HG03521 (cell line): ENCODE data around the gene CHI3L2.

Source experiments
- ATAC-seq: cut with Tn5 transposase; IDR thresholded peaks from one replicate; pipeline ENCODE4 v1.9.1; 2021; ENCODE audit warnings: mild to moderate bottlenecking, moderate library complexity; ENCODE audit not compliant: unreplicated experiment

The CHI3L2 gene

GRCh38 chr1:111247125-111247838 lies 19.8 kb downstream of the CHI3L2 start:
- ATAC-seq: no peak

- ATAC-seq: no peak
These were observed 22.4 kb downstream of the CHI3L2 start for GRCh38 chr1:111249960-111250359.

DNA sequence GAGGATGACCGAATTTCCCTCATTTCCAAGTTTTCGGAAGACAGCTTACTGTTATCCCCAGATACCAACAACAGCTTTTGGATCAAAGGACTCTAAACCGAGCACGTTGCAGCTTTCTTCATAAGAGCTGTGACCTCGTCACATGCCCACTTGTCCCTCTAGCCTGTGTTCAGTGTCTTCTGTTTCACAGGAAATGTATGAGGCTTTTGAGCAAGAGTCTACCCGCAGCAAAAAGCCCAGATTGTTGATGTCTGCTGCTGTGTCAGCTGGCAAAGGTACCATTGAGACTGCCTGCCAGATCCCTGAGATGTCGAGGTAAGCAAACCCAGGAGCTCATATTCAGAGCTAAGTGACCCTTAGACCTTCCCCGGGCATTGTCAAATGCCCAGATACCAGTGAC lies 24.1 kb downstream of the CHI3L2 start:
- ATAC-seq: no peak

GRCh38 chr1:111252786-111253185 lies 25.3 kb downstream of the CHI3L2 start:
- ATAC-seq: no peak

GRCh38 chr1:111253876-111254275 lies 26.4 kb downstream of the CHI3L2 start:
- ATAC-seq: no peak

DNA sequence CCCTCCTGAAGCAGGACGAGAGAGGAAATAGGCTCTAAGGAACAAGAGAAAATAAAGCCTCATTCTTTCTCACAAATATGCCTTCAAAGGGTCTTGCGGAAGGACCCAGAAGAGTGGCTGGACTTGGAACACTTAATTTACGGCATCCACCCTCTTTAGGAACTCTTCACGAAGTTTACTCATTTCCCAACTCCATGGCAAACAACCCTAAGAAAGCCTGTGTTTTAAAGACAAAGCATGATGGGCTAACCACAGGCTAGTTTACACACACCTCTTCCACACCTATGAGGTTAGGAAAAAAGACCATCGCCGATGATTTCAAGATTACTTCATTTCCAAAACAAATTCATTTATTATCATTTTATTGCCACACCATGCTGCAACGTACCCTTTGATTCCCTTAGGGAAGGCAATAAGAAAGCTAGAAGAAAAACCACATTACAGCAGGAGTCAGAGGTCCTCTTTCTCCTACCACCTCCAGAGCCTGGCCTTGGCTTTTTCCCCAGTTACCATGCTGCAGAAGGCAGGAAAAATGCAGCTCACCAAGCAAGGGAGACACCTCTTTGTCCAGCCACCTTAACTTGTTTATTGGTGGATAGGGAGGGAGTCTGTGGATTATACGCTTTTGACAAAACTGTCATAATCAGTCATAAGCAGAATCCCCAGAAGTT lies 29.6 kb downstream of the CHI3L2 start:
- ATAC-seq: no peak

- no peak for ATAC-seq
These were observed 40.4 kb downstream of the CHI3L2 start for GRCh38 chr1:111267801-111268508.

DNA sequence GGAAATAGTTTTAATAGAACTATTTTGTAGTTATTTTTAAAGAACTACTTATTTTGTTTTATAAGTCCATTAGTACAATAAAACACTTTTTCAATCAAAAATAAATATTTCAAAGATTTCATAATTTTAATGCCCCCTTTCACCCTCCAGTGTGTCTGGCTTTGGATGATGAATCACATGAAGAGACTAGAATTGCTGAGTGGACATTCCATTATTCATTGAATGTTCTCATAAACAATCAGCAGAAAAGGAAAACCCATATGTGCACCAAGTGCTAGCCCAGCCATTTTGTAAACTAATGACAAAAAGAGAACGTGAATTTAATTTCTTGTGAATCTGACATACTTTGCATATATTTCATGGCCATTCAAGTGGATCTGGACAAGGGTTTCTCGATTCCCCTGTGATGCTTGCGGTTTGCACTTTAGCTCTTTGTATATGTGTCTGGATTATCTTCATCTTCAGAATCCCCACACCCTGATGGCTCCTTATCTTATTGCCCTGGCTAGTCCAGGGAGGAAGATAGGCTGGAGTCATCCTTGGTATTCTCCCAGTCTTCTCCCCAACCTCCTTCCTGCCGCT lies 42.4 kb downstream of the CHI3L2 start:
- ATAC-seq: no peak

DNA sequence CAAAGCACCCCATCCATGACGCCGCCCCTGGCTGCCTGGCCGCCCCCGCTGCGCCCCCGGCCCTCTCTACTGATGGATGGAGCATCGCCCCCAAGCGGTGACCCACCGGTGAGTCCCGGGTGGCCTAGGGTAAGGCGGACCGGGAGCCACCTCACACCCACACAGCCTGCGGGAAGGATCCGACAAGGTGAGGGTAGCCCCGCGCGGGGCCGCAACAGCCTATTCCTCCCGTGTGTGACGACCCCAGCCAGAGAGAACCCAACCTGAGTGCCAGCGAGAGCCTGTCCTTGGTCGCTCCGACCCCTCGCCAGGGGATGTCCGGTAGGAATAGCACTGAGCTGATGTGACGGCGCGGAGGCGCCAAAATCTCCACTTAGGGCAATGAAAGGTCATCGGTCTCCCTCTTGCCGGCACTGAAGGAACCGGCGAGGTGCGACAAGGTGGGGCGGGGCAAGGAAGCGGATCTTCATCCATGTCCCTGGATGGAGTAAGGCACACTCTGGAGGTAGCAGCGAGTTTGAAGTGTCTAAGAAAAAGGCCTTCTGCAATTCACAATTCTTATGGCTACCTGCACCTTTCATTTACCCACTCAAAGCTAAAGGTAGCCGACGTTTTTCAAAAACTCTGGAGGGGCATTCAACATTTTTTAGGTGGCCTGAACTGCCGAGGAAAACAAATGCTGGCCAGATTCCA lies 43.4 kb downstream of the CHI3L2 start:
- no peak for ATAC-seq

GRCh38 chr1:111271464-111271801 lies 43.9 kb downstream of the CHI3L2 start:
- no peak for ATAC-seq

GRCh38 chr1:111272081-111272480 lies 44.6 kb downstream of the CHI3L2 start:
- ATAC-seq: no peak

DNA sequence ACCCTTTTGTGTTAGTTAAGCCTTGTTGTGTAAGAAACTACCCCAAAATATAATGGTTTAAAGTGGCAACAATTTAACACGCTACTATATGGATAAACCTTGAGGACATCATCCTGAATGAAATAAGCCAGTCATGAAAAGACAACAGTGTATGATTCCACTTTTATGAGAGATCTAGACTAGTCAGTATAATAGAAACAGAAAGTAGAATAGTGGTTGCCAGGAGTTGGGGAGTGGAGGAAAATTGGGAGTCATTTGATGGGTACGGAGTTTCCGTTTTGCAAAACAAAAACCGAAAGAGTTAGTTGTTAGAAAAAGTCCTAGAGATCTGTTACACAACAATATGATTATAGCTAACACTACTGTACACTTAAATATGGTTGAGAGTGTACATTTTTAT lies 47.1 kb downstream of the CHI3L2 start:
- no peak for ATAC-seq

DNA sequence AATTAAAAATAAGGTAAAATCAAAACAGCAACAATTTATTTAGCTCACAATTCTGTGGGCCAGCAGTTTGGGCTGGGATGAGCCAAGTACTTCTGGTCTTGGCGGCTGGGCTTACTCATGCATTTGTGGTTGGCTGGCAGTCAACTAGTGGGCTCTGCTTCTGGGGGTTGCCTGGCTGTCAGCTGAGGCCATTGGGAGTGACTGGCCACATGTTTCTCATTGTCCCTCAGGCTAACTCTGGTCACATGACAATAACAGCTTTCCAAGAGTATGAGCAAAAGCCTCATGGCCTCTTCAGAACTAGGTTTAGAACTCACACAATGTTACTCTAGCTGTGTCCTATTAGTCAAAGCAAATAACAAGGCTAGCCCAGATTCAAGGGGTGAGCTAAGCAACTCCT lies 47.6 kb downstream of the CHI3L2 start:
- no peak for ATAC-seq

GRCh38 chr1:111275780-111276433 lies 48.4 kb downstream of the CHI3L2 start:
- no peak for ATAC-seq

GRCh38 chr1:111279144-111279543 lies 51.6 kb downstream of the CHI3L2 start:
- ATAC-seq: no peak

- ATAC-seq: no peak
These were observed 52.8 kb downstream of the CHI3L2 start for GRCh38 chr1:111280267-111280666.

DNA sequence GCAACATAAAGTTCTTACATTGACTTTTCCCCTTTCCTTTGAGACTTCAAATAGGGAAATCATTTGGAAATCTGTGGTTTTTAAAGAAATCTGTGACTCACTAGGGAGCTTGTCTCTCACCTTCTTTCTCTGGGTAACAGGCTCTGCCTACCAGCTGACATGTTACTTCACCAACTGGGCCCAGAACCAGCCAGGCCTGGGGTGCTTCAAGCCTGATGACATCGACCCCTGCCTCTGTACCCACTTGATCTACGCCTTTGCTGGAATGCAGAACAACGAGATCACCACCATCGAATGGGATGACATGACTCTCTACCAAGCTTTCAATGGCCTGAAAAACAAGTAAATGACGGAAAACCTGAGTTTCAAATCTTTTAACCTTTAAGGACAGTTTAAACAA lies 53.9 kb downstream of the CHI3L2 start:
- no peak for ATAC-seq

DNA sequence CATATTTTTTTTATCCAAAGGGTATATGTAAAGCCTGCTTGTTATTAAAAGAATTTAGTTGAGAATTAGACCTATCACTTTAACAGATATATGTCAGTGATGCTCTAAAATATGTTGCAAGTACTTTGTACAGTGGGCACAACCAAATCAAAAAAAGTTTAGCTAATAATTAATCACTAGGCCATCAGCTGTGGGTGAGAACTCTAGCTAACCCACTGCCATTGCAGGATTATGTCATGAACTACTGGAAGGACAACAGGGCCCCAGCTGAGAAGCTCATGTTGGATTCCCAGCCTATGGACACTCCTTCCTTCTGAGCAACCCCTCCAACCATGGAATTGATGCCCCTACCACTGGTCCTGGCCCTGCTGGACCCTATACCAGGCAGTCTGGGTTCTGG lies 56.3 kb downstream of the CHI3L2 start:
- ATAC-seq: no peak

DNA sequence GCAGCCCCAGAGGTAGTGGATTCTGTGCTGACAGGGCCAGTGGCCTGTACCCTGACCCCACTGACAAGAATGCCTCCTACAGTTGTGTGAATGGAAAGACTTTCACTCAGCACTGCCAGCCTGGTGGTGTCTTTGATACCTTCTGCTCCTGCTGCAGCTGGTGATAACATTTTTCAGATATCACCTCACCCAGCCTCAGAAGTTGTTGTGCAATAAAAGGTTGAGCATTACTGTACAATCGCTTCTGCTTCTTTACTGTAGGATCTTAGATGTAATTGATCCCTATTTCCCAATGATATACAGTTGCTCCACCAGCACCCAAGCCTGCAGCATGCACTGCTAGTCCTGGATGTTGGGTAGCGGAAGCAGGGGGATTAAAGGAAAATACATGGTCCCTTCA lies 58.4 kb downstream of the CHI3L2 start:
- ATAC-seq: no peak

GRCh38 chr1:111286912-111287311 lies 59.4 kb downstream of the CHI3L2 start:
- ATAC-seq: no peak

- ATAC-seq: no peak
These were observed 61.9 kb downstream of the CHI3L2 start for GRCh38 chr1:111289371-111289770.
